ENCODE measurements around the gene ADAM23. TPM values are rescaled to one million over a fixed set of nuclear protein-coding genes. Genes with fewer than 3 reads are reported as not detected.

Gene ADAM23
- total RNA-seq, 2 donors from 2014 or later = 0.52 to 0.93 TPM

DNA sequence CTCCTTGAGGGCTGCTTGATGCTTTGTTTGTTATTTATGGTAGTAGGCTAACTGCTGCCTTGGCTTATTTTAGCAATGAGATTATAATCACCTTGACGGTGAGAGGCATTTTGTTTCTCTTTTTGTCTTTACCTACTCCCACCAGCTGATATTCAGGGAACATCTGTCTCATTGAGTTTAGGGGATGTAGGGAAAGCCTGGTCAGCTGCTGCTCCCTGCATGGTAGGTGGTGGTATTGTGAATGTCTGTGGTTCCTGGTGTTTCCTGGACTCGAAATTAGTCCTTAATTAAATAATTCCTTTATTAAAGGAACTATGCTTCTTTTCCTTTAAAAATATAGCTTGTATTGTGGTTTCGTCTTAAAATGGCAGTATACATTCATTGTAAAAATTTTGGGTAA, 77.8 kb downstream of the ADAM23 start:
- H3K27me3 ChIP-seq = no peaks in the 10 kb centered on the region
- TF ChIP-seq, protein P1, sequence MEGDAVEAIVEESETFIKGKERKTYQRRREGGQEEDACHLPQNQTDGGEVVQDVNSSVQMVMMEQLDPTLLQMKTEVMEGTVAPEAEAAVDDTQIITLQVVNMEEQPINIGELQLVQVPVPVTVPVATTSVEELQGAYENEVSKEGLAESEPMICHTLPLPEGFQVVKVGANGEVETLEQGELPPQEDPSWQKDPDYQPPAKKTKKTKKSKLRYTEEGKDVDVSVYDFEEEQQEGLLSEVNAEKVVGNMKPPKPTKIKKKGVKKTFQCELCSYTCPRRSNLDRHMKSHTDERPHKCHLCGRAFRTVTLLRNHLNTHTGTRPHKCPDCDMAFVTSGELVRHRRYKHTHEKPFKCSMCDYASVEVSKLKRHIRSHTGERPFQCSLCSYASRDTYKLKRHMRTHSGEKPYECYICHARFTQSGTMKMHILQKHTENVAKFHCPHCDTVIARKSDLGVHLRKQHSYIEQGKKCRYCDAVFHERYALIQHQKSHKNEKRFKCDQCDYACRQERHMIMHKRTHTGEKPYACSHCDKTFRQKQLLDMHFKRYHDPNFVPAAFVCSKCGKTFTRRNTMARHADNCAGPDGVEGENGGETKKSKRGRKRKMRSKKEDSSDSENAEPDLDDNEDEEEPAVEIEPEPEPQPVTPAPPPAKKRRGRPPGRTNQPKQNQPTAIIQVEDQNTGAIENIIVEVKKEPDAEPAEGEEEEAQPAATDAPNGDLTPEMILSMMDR (IDR thresholded peaks at IDR 0.05) = no peak
- H3K4me3 ChIP-seq = no peak overlapping the region
- intact Hi-C loops (cut with DNase I) = no loop called here
- DNase-seq = no peak
- H3K4me1 ChIP-seq = no peaks in the 10 kb centered on the region
- H3K9ac ChIP-seq (ENCODE audit: low read depth in 2 of 2, low read length in 2 of 2) = no peak overlapping the region
- H3K36me3 ChIP-seq = no peaks in the 10 kb centered on the region
- H3K9me3 ChIP-seq = no peaks in the 10 kb centered on the region
- H3K27ac ChIP-seq = no peak overlapping the region

GRCh38 chr2:206521612-206522011, 78.3 kb downstream of the ADAM23 start:
- Histone ChIP-seq H3K9ac (ENCODE audit: low read depth in 2 of 2, low read length in 2 of 2) (no peak overlapping the region), H3K36me3 (no peaks in the 10 kb centered on the region), H3K27me3 (no peaks in the 10 kb centered on the region), H3K4me3 (no peak overlapping the region), H3K4me1 (no peaks in the 10 kb centered on the region), H3K9me3 (no peaks in the 10 kb centered on the region), H3K27ac (no peak overlapping the region)
- no peak for DNase-seq
- TF ChIP-seq, protein P1 (IDR thresholded peaks at IDR 0.05) = no peak
- intact Hi-C loops (cut with DNase I) = no loop called here

DNA sequence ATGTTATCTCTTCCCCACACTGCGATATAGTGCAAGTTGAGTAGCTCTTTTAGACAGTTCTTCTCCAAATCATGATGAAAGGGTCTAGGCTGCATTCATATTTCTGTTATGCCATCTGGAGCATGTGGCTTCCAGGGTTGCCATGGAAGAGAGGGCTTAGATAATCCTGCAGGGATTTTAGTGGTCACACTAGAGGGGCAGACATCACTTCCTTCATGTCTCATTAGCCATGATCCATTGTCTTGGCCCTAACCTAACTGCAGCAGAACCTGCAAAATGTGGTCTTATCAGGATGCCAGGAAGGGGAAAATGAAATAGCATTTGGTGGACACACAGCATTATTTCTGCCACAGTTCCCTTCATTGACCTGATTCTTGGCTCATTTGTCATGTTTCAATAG, 83.1 kb downstream of the ADAM23 start:
- TF ChIP-seq, protein P1 (IDR thresholded peaks at IDR 0.05) = no peak
- H3K27me3 ChIP-seq = no peaks in the 10 kb centered on the region
- no peak overlapping the region for H3K4me3 ChIP-seq
- intact Hi-C loops (cut with DNase I) = no loop called here
- no peak overlapping the region for H3K9ac ChIP-seq (ENCODE audit: low read depth in 2 of 2, low read length in 2 of 2)
- no peaks in the 10 kb centered on the region for H3K4me1 ChIP-seq
- H3K27ac ChIP-seq = no peak overlapping the region
- H3K36me3 ChIP-seq = no peaks in the 10 kb centered on the region
- DNase-seq = no peak
- no peaks in the 10 kb centered on the region for H3K9me3 ChIP-seq

DNA sequence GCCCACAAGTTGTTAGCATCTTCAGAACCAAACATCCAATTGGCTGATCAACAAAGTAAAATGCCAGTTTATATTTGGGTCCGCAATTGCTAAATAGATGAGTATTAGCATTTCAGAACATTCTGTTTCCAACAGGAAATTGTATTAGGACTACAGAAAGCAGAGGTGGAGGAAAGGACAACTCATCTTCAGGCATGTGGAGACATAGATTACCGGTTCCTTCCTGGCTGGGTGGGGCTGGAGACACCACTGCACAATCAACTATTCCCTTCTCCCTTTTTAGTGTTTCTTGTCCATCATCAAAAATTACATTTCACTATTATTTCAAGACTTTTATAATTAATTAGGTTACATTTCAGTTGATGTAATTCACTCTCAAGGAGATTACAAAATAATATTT, 83.8 kb downstream of the ADAM23 start:
- Histone ChIP-seq H3K27me3 (no peaks in the 10 kb centered on the region), H3K27ac (no peak overlapping the region), H3K4me3 (no peak overlapping the region), H3K9ac (ENCODE audit: low read depth in 2 of 2, low read length in 2 of 2) (no peak overlapping the region), H3K36me3 (no peaks in the 10 kb centered on the region), H3K4me1 (no peaks in the 10 kb centered on the region), H3K9me3 (no peaks in the 10 kb centered on the region)
- no peak for DNase-seq
- intact Hi-C loops (cut with DNase I) = no loop called here
- TF ChIP-seq, protein P1 (IDR thresholded peaks at IDR 0.05) = no peak

DNA sequence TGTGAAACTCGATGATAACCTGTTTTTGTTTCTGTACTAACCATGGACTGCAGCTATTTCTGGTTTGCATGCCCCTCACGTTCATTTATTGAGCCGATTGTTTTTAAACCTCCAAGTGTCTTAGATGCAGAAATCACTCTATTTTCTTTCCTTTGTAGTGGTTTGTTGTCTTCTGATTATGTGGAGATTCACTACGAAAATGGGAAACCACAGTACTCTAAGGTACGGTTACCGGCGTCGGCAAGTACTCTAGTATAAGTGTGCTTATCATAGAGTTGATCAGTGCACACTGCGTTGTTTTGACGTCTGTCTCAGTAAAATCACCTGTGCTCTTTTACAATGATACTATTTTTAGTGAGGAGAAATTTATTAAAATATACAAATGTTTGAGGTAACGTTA, 87.4 kb downstream of the ADAM23 start:
- no peak overlapping the region for H3K27ac ChIP-seq
- H3K9me3 ChIP-seq = no peaks in the 10 kb centered on the region
- intact Hi-C loops (cut with DNase I) = no loop called here
- H3K4me1 ChIP-seq = no peaks in the 10 kb centered on the region
- H3K27me3 ChIP-seq = no peaks in the 10 kb centered on the region
- no peak overlapping the region for H3K4me3 ChIP-seq
- TF ChIP-seq, protein P1 (IDR thresholded peaks at IDR 0.05) = no peak
- H3K9ac ChIP-seq (ENCODE audit: low read depth in 2 of 2, low read length in 2 of 2) = no peak overlapping the region
- no peak for DNase-seq
- H3K36me3 ChIP-seq = no peaks in the 10 kb centered on the region

Data from colonic mucosa (tissue), 4 donors.